H1 (cell line): ENCODE measurements around the gene NUP188. TPM values are rescaled to one million over a fixed set of nuclear protein-coding genes. Genes with fewer than 3 reads are reported as not detected.

Experiments
- CTCF ChIA-PET: fragments of 300-600 bp; sonication (Branson Sonifier 250); formaldehyde crosslinking; loops from one replicate; lab custom pipeline; 2021; ENCODE audit not compliant: partially characterized antibody; lab: Charles Lee
- POLR2A ChIA-PET: fragments of 300-600 bp; sonication (Branson Sonifier 250); formaldehyde crosslinking; loops from one replicate; lab custom pipeline; 2021; ENCODE audit warnings: inconsistent platforms; ENCODE audit not compliant: partially characterized antibody; lab: Charles Lee
- DNase-seq, 2 experiments: peaks; one replicate each; pipeline versions ENCODE4 v3.0.0 to v3.0.0-alpha.2; 2010 to 2022; ENCODE audit warnings: low spot score in 2 of 2, low read depth in 1 of 2, mixed read lengths in 1 of 2
- FAIRE-seq: peaks from 2 replicates; lab custom pipeline; 2011; peaks lifted over from hg19 to GRCh38; lab: Jason Lieb, UNC
- H2AFZ ChIP-seq: 2 replicates; pipeline ENCODE4 v1.8.1; 2012; ENCODE audit warnings: low read length, inconsistent platforms
- H2AK5ac ChIP-seq: 2 replicates; pipeline ENCODE4 v1.6.1; 2013; ENCODE audit warnings: low read depth, low read length
- H2BK120ac ChIP-seq: replicated peaks from 2 replicates; pipeline ENCODE3; 2013; ENCODE audit warnings: low read depth, low read length, inconsistent platforms
- H2BK12ac ChIP-seq: 2 replicates; pipeline ENCODE4 v1.6.1; 2013; ENCODE audit warnings: low read depth, low read length
- H2BK15ac ChIP-seq: 2 replicates; pipeline ENCODE4 v1.6.1; 2013; ENCODE audit warnings: low read length
- H2BK20ac ChIP-seq: 2 replicates; pipeline ENCODE4 v1.6.1; 2013; ENCODE audit warnings: low read length
- H2BK5ac ChIP-seq: 2 replicates; pipeline ENCODE4 v1.6.1; 2013; ENCODE audit warnings: low read depth, low read length
- H3K14ac ChIP-seq: 2 replicates; pipeline ENCODE4 v1.6.1; 2013; ENCODE audit warnings: inconsistent platforms; ENCODE audit not compliant: insufficient read length
- H3K18ac ChIP-seq: 2 replicates; pipeline ENCODE4 v1.6.1; 2013; ENCODE audit warnings: low read length; ENCODE audit errors: extremely low read depth
- H3K23ac ChIP-seq: 2 replicates; pipeline ENCODE4 v1.6.1; 2013; ENCODE audit warnings: inconsistent platforms; ENCODE audit not compliant: insufficient read length
- H3K23me2 ChIP-seq: 2 replicates; pipeline ENCODE4 v1.6.1; 2013; ENCODE audit warnings: low read depth, low read length
- H3K27ac ChIP-seq: 2 replicates; pipeline ENCODE4 v1.6.1; 2011; ENCODE audit warnings: low read depth, low read length, inconsistent platforms
- H3K27me3 ChIP-seq, 4 experiments: replicated peaks in 1 of 4; 1 replicate in 1 of 4; 2 replicates in 3 of 4; pipeline versions ENCODE4 v1.6.1 to v1.8.1; 2011 to 2013; ENCODE audit warnings: low read length in 3 of 4, mild to moderate bottlenecking in 3 of 4, inconsistent platforms in 2 of 4, mixed read lengths in 2 of 4, moderate library complexity in 1 of 4; ENCODE audit not compliant: control insufficient read depth in 3 of 4, insufficient read depth in 3 of 4; ENCODE audit errors: extremely low read depth in 1 of 4
- H3K36me3 ChIP-seq, 4 experiments: 2 replicates each; pipeline versions ENCODE4 v1.6.1 to v1.8.1; 2011 to 2013; ENCODE audit warnings: mild to moderate bottlenecking in 4 of 4, low read length in 3 of 4, moderate library complexity in 2 of 4, control low read depth in 1 of 4, inconsistent platforms in 1 of 4; ENCODE audit not compliant: insufficient read depth in 4 of 4, control insufficient read depth in 2 of 4
- H3K4ac ChIP-seq: replicated peaks from 2 replicates; pipeline ENCODE3; 2013; ENCODE audit warnings: low read length, low read depth, mixed read lengths, inconsistent platforms; ENCODE audit not compliant: insufficient read length
- H3K4me1 ChIP-seq, 4 experiments: replicated peaks in 1 of 4; 1 replicate in 1 of 4; 2 replicates in 3 of 4; pipeline versions ENCODE4 v1.6.1 to v1.8.1; 2011 to 2013; ENCODE audit warnings: low read length in 3 of 4, inconsistent platforms in 2 of 4, mixed read lengths in 1 of 4; ENCODE audit not compliant: insufficient read depth in 4 of 4, control insufficient read depth in 3 of 4
- H3K4me2 ChIP-seq, 2 experiments: 2 replicates each; pipeline versions ENCODE4 v1.6.1 to v1.8.1; 2011 to 2013; ENCODE audit warnings: low read depth in 2 of 2, low read length in 2 of 2, control low read depth in 1 of 2, inconsistent platforms in 1 of 2, mild to moderate bottlenecking in 1 of 2; ENCODE audit not compliant: insufficient read depth in 1 of 2
- H3K4me3 ChIP-seq, 4 experiments: fragments of 200-600, 300-600 bp in 1 of 4; sonication (generic), shearing (Covaris generic), sonication (Bioruptor Twin) in 1 of 4; 2 replicates each; pipeline versions ENCODE4 v1.5.1 to v1.8.1; 2011 to 2016; ENCODE audit warnings: low read length in 4 of 4, low read depth in 3 of 4, control low read depth in 2 of 4, inconsistent platforms in 2 of 4, mild to moderate bottlenecking in 2 of 4, mixed read lengths in 1 of 4, moderate library complexity in 1 of 4; ENCODE audit not compliant: insufficient read depth in 2 of 4; ENCODE audit errors: extremely low read depth in 1 of 4
- H3K56ac ChIP-seq: replicated peaks from 2 replicates; pipeline ENCODE3; 2013; ENCODE audit warnings: low read depth, mild to moderate bottlenecking, mixed read lengths, low read length, inconsistent platforms; ENCODE audit not compliant: insufficient read length
- H3K79me1 ChIP-seq: 2 replicates; pipeline ENCODE4 v1.6.1; 2013; ENCODE audit warnings: low read depth, low read length, control low read depth
- H3K79me2 ChIP-seq, 2 experiments: 2 replicates each; pipeline versions ENCODE4 v1.6.1 to v1.8.1; 2012 to 2013; ENCODE audit warnings: low read length in 2 of 2, mild to moderate bottlenecking in 2 of 2, inconsistent platforms in 1 of 2; ENCODE audit not compliant: insufficient read depth in 2 of 2, control insufficient read depth in 1 of 2
- H3K9ac ChIP-seq, 4 experiments: replicated peaks in 1 of 4; 1 replicate in 1 of 4; 2 replicates in 3 of 4; pipeline versions ENCODE4 v1.6.1 to v1.8.1; 2011 to 2013; ENCODE audit warnings: low read depth in 3 of 4, low read length in 3 of 4, control low read depth in 2 of 4, mild to moderate bottlenecking in 2 of 4, moderate library complexity in 2 of 4, inconsistent platforms in 1 of 4; ENCODE audit errors: extremely low read depth in 1 of 4
- H3K9me3 ChIP-seq, 2 experiments: 2 replicates each; pipeline versions ENCODE4 v1.6.1 to v1.8.1; 2012 to 2013; ENCODE audit warnings: mild to moderate bottlenecking in 2 of 2, moderate library complexity in 2 of 2, control low read depth in 1 of 2, inconsistent platforms in 1 of 2, low read depth in 1 of 2, low read length in 1 of 2, mixed read lengths in 1 of 2; ENCODE audit not compliant: insufficient read depth in 2 of 2
- H4K20me1 ChIP-seq, 2 experiments: replicated peaks in 1 of 2; 2 replicates each; pipeline versions ENCODE3 to v1.8.1; 2011 to 2013; ENCODE audit warnings: inconsistent platforms in 2 of 2, low read length in 2 of 2, mild to moderate bottlenecking in 1 of 2; ENCODE audit not compliant: insufficient read depth in 2 of 2, control insufficient read depth in 1 of 2
- H4K5ac ChIP-seq: 2 replicates; pipeline ENCODE4 v1.6.1; 2013; ENCODE audit warnings: low read length, low read depth, mixed read lengths, inconsistent platforms; ENCODE audit not compliant: insufficient read length
- H4K8ac ChIP-seq: 2 replicates; pipeline ENCODE4 v1.8.0; 2013; ENCODE audit warnings: mild to moderate bottlenecking, moderate library complexity, low read length, inconsistent platforms; ENCODE audit not compliant: insufficient read depth; ENCODE audit errors: extremely low read depth
- H4K91ac ChIP-seq: replicated peaks from 2 replicates; pipeline ENCODE3; 2013; ENCODE audit warnings: low read length, mixed read lengths, inconsistent platforms; ENCODE audit not compliant: insufficient read length
- BACH1 ChIP-seq: IDR thresholded peaks from 2 replicates; pipeline ENCODE4 v1.6.1; 2012; ENCODE audit warnings: low read length, improper control_type of control experiment
- BRCA1 ChIP-seq: IDR thresholded peaks from 2 replicates; pipeline ENCODE4 v1.6.1; 2012; ENCODE audit warnings: low read depth, low read length, improper control_type of control experiment
- CTBP2 ChIP-seq: IDR thresholded peaks from 2 replicates; pipeline ENCODE4 v1.7.0; 2011; ENCODE audit warnings: borderline replicate concordance, mild to moderate bottlenecking, moderate library complexity, mixed read lengths, low read length; ENCODE audit not compliant: insufficient read depth, insufficient read length
- GTF2F1 ChIP-seq: IDR thresholded peaks from 2 replicates; pipeline ENCODE4 v1.6.1; 2012; ENCODE audit warnings: low read depth, low read length, improper control_type of control experiment, borderline replicate concordance
- MAFK ChIP-seq: IDR thresholded peaks from 2 replicates; pipeline ENCODE4 v1.6.1; 2012; ENCODE audit warnings: low read depth, mild to moderate bottlenecking, improper control_type of control experiment, low read length
- SP1 ChIP-seq: IDR thresholded peaks from 2 replicates; pipeline ENCODE4 v1.6.1; 2011; ENCODE audit warnings: low read depth, low read length
- SRF ChIP-seq: IDR thresholded peaks from 2 replicates; pipeline ENCODE4 v1.6.1; 2011; ENCODE audit warnings: mild to moderate bottlenecking, low read depth, low read length, moderate library complexity
- TAF7 ChIP-seq: optimal IDR thresholded peaks from 2 replicates; pipeline ENCODE3; 2011; ENCODE audit warnings: low read depth, mild to moderate bottlenecking, inconsistent platforms, low read length, moderate library complexity, borderline replicate concordance
- WGBS, 2 experiments: shearing (Covaris generic) in 1 of 2; methylation state at CpG; one replicate each; pipeline versions ENCODE4 v1.1.6 to v1.1.7; 2013 to 2015; ENCODE audit warnings: low lambda C conversion rate in 2 of 2, mixed read lengths in 2 of 2, inconsistent platforms in 1 of 2, low coverage in 1 of 2, missing lambda C conversion rate in 1 of 2; ENCODE audit not compliant: insufficient replicate concordance in 2 of 2, insufficient coverage in 1 of 2, insufficient read length in 1 of 2; ENCODE audit errors: extremely low coverage in 1 of 2, missing lambda C conversion rate in 1 of 2; 5-methylcytosine and 5-hydroxymethylcytosine counted together
- polyA plus RNA-seq, 7 experiments: library from polyadenylated mRNA; depleted of rRNA in 3 of 7; stranded (reverse) in 5 of 7; unstranded in 2 of 7; fragments of >200 nt in 5 of 7; fragments of 200-250 nt in 2 of 7; gene quantifications; 1 replicate in 5 of 7; 2 replicates in 1 of 7; 4 replicates in 1 of 7; pipeline versions ENCODE4 v1.2.1 to v1.2.3, GENCODE V29; 2011 to 2013; ENCODE audit warnings: missing spikeins in 2 of 7, mixed read lengths in 2 of 7
- total RNA-seq: library from RNA; stranded (reverse); fragmentation: NEBNext Ultra II Directional; extraction: Animal tissue kit (Norgen Biotek cat#: 25700); gene quantifications from 2 replicates; pipeline ENCODE4 v1.2.1, GENCODE V29; 2021

NUP188 gene
- total and polyA plus RNA-seq, 2 of the 8 experiments (the other 6 are each of a cell fraction or from before 2014, with no cell fraction given), result 90.1 to 111 TPM

GRCh38 chr9:129040113-129040643, 92.7 kb downstream of the NUP188 start:
- DNase-seq, result no peak
- WGBS, 2 experiments, result 94% methylated on average over 12 of the region's 12 CpGs; no CpG with 5 or more reads in 1 of the 2 experiments
- no peak for TF ChIP-seq BRCA1
- no peak for TF ChIP-seq GTF2F1
- TF ChIP-seq BACH1, result no peak
- no peak for TF ChIP-seq SRF
- no peak for TF ChIP-seq SP1
- no peak for TF ChIP-seq MAFK
- TF ChIP-seq TAF7, result no peak
- TF ChIP-seq CTBP2, result no peak
- Histone ChIP-seq H3K36me3 (peaks cover 0 to 16% (median 7%) of the 10 kb centered on the region in 4 experiments; a peak in 5 of 8 replicates), H2BK20ac (no peak overlapping the region), H2BK5ac (no peak overlapping the region), H4K91ac (no peak overlapping the region), H4K8ac (no peak overlapping the region), H3K79me1 (peaks cover 7% of the 10 kb centered on the region), H3K14ac (no peak overlapping the region), H4K20me1 (peaks cover 0 to 5% of the 10 kb centered on the region in 2 experiments), H3K23me2 (peaks cover 7% of the 10 kb centered on the region), H3K23ac (no peak overlapping the region), H2BK15ac (no peak overlapping the region), H3K27ac (no peak overlapping the region; the same call in 1 of the 2 replicates), H3K4me3 (no peak overlapping the region), H2AK5ac (no peak overlapping the region), H2BK120ac (no peak overlapping the region), H2AFZ (no peak overlapping the region), H3K4me1 (peaks cover 0 to 10% (median 5%) of the 10 kb centered on the region in 4 experiments; a peak in 5 of 7 replicates), H3K9ac (no peak overlapping the region), H3K4me2 (no peak overlapping the region), H4K5ac (no peak overlapping the region), H3K27me3 (no peaks in the 10 kb centered on the region), H3K18ac (no peak overlapping the region), H3K56ac (no peak overlapping the region), H3K9me3 (no peaks in the 10 kb centered on the region), H3K4ac (no peak overlapping the region), H3K79me2 (peaks cover 0 to 23% of the 10 kb centered on the region in 2 experiments; a peak in 2 of 4 replicates), H2BK12ac (no peak overlapping the region)
- CTCF ChIA-PET, result interaction anchor here (0.6 to 2.7 kb wide), 4 partner anchors 10 to 750 kb away, joined by 3 to 10 read pairs (median 4); partner anchors contain the start of gene SH3GLB2
- POLR2A ChIA-PET, result interaction anchor here (1.0 kb wide), 1 partner anchor 48 kb away, joined by 3 read pairs; no protein-coding TSS in a partner anchor
- no peak for FAIRE-seq
